H9 (cell line): ENCODE measurements around the gene MAGI1. TPM values are rescaled to one million over a fixed set of nuclear protein-coding genes. Genes with fewer than 3 reads are reported as not detected.
A peak's percentile ranks its signal among the peaks of the same experiment; 100 is the strongest.

Source experiments
- DNase-seq: peaks from one replicate; pipeline ENCODE4 v3.0.0-alpha.2; 2017
- H2AFZ ChIP-seq: one replicate; pipeline ENCODE4 v1.6.1; 2013; ENCODE audit warnings: mild to moderate bottlenecking, low read length, control low read depth, moderate library complexity
- H2AK5ac ChIP-seq: 2 replicates; pipeline ENCODE4 v1.6.1; 2013; ENCODE audit warnings: low read length, control low read depth, mixed read lengths; ENCODE audit not compliant: insufficient read length
- H2BK120ac ChIP-seq: one replicate; pipeline ENCODE4 v1.6.1; 2013; ENCODE audit warnings: low read depth, mild to moderate bottlenecking, low read length, control low read depth, inconsistent platforms; ENCODE audit not compliant: poor library complexity, severe bottlenecking
- H2BK12ac ChIP-seq: 2 replicates; pipeline ENCODE4 v1.6.1; 2013; ENCODE audit warnings: low read length, control low read depth, mixed read lengths, low read depth; ENCODE audit not compliant: insufficient read length
- H2BK15ac ChIP-seq: 2 replicates; pipeline ENCODE4 v1.6.1; 2013; ENCODE audit warnings: low read depth, low read length, control low read depth
- H2BK20ac ChIP-seq: one replicate; pipeline ENCODE4 v1.6.1; 2013; ENCODE audit warnings: low read depth, mild to moderate bottlenecking, low read length, control low read depth, inconsistent platforms; ENCODE audit not compliant: poor library complexity, severe bottlenecking
- H2BK5ac ChIP-seq: 2 replicates; pipeline ENCODE4 v1.6.1; 2013; ENCODE audit warnings: low read length, control low read depth, mixed read lengths; ENCODE audit not compliant: insufficient read length
- H3K14ac ChIP-seq: 2 replicates; pipeline ENCODE4 v1.6.1; 2013; ENCODE audit warnings: low read length, control low read depth; ENCODE audit not compliant: insufficient read depth
- H3K18ac ChIP-seq: 2 replicates; pipeline ENCODE4 v1.6.1; 2013; ENCODE audit warnings: low read depth, mild to moderate bottlenecking, mixed read lengths, low read length, control low read depth; ENCODE audit not compliant: insufficient read length
- H3K23ac ChIP-seq: 2 replicates; pipeline ENCODE4 v1.6.1; 2013; ENCODE audit warnings: low read length, control low read depth, mixed read lengths, low read depth; ENCODE audit not compliant: insufficient read length
- H3K23me2 ChIP-seq: 2 replicates; pipeline ENCODE4 v1.6.1; 2013; ENCODE audit warnings: low read depth, mild to moderate bottlenecking, mixed read lengths, low read length, control low read depth; ENCODE audit not compliant: insufficient read length, poor library complexity, severe bottlenecking
- H3K27ac ChIP-seq: 2 replicates; pipeline ENCODE4 v1.5.1; 2013; ENCODE audit warnings: low read length, control low read depth, mixed read lengths, low read depth; ENCODE audit not compliant: insufficient read length
- H3K27me3 ChIP-seq: 2 replicates; pipeline ENCODE4 v1.6.1; 2013; ENCODE audit warnings: low read length, control low read depth, inconsistent platforms; ENCODE audit not compliant: insufficient read depth
- H3K4ac ChIP-seq: 2 replicates; pipeline ENCODE4 v1.6.1; 2013; ENCODE audit warnings: low read depth, mild to moderate bottlenecking, control low read depth, inconsistent platforms, low read length, moderate library complexity
- H3K4me1 ChIP-seq: 2 replicates; pipeline ENCODE4 v1.6.1; 2013; ENCODE audit warnings: low read length, control low read depth, inconsistent platforms; ENCODE audit not compliant: insufficient read depth
- H3K4me2 ChIP-seq: 2 replicates; pipeline ENCODE4 v1.6.1; 2013; ENCODE audit warnings: low read length, control low read depth, mixed read lengths; ENCODE audit not compliant: insufficient read length, insufficient read depth
- H3K56ac ChIP-seq: 2 replicates; pipeline ENCODE4 v1.6.1; 2013; ENCODE audit warnings: low read depth, mild to moderate bottlenecking, mixed read lengths, low read length, control low read depth; ENCODE audit not compliant: insufficient read length
- H3K79me1 ChIP-seq: 2 replicates; pipeline ENCODE4 v1.6.1; 2013; ENCODE audit warnings: low read depth, mild to moderate bottlenecking, moderate library complexity, low read length, control low read depth, inconsistent platforms; ENCODE audit not compliant: insufficient read depth, poor library complexity, severe bottlenecking
- H3K79me2 ChIP-seq: 2 replicates; pipeline ENCODE4 v1.6.1; 2013; ENCODE audit warnings: low read length, control low read depth, inconsistent platforms; ENCODE audit not compliant: insufficient read depth
- H3K9ac ChIP-seq: 2 replicates; pipeline ENCODE4 v1.6.1; 2013; ENCODE audit warnings: low read length, control low read depth, mixed read lengths; ENCODE audit not compliant: insufficient read length; ENCODE audit errors: extremely low read depth
- H3K9me3 ChIP-seq: one replicate; pipeline ENCODE4 v1.6.1; 2013; ENCODE audit warnings: low read depth, low read length, inconsistent platforms; ENCODE audit not compliant: control insufficient read depth
- H3T11ph ChIP-seq: one replicate; pipeline ENCODE4 v1.6.1; 2013; ENCODE audit warnings: mild to moderate bottlenecking, low read length, control low read depth, inconsistent platforms
- H4K20me1 ChIP-seq: one replicate; pipeline ENCODE4 v1.6.1; 2013; ENCODE audit not compliant: control insufficient read depth, insufficient read length, insufficient read depth
- H4K5ac ChIP-seq: 2 replicates; pipeline ENCODE4 v1.6.1; 2013; ENCODE audit warnings: low read depth, mild to moderate bottlenecking, mixed read lengths, low read length, control low read depth; ENCODE audit not compliant: insufficient read length
- H4K8ac ChIP-seq: replicated peaks from 2 replicates; pipeline ENCODE4 v1.6.1; 2013; ENCODE audit warnings: low read length, control low read depth, mixed read lengths, low read depth; ENCODE audit not compliant: insufficient read length
- H4K91ac ChIP-seq: 2 replicates; pipeline ENCODE4 v1.6.1; 2013; ENCODE audit warnings: low read depth, mild to moderate bottlenecking, moderate library complexity, mixed read lengths, low read length, control low read depth; ENCODE audit not compliant: insufficient read length
- H3K27ac Mint-ChIP-seq, 3 experiments: 2 replicates in 2 of 3; 3 replicates in 1 of 3; pipeline ENCODE4 v1.8.0; 2020 to 2021; ENCODE audit warnings: mixed read lengths in 3 of 3, mild to moderate bottlenecking in 1 of 3, moderate library complexity in 1 of 3
- H3K27me3 Mint-ChIP-seq: 2 replicates; pipeline ENCODE4 v1.8.0; 2021; ENCODE audit warnings: low read depth, mild to moderate bottlenecking, moderate library complexity, mixed read lengths
- H3K36me3 Mint-ChIP-seq, 3 experiments: 2 replicates in 2 of 3; 3 replicates in 1 of 3; pipeline ENCODE4 v1.8.0; 2020 to 2021; ENCODE audit warnings: low read depth in 3 of 3, mixed read lengths in 3 of 3; ENCODE audit not compliant: insufficient read depth in 1 of 3
- H3K4me1 Mint-ChIP-seq, 2 experiments: 2 replicates each; pipeline ENCODE4 v1.8.0; 2020; ENCODE audit warnings: mixed read lengths in 2 of 2
- H3K4me3 Mint-ChIP-seq, 2 experiments: 2 replicates in 1 of 2; 3 replicates in 1 of 2; pipeline ENCODE4 v1.8.0; 2020 to 2021; ENCODE audit warnings: mild to moderate bottlenecking in 2 of 2, mixed read lengths in 2 of 2, moderate library complexity in 1 of 2
- H3K9me3 Mint-ChIP-seq, 2 experiments: 2 replicates in 1 of 2; 3 replicates in 1 of 2; pipeline ENCODE4 v1.8.0; 2020; ENCODE audit warnings: mild to moderate bottlenecking in 2 of 2, mixed read lengths in 2 of 2, moderate library complexity in 1 of 2
- WGBS: extraction: QIAGEN DNeasy Blood & Tissue Kit; methylation state at CpG from one replicate; pipeline ENCODE4 v1.1.7; 2013; ENCODE audit warnings: missing lambda C conversion rate, low lambda C conversion rate, mixed read lengths; ENCODE audit not compliant: insufficient read length; ENCODE audit errors: extremely low coverage; 5-methylcytosine and 5-hydroxymethylcytosine counted together
- total RNA-seq: library from RNA; stranded (reverse); gene quantifications from 2 replicates; pipeline ENCODE4 v1.2.1, GENCODE V29; 2021
- TF ChIP-seq, protein P1 (sequence below): fragments of 200-600 bp; sonication (generic); conservative IDR thresholded peaks from 3 replicates; pipeline ENCODE4 v1.8.0; 2021; ENCODE audit warnings: antibody characterized with exemption, mild to moderate bottlenecking

Gene MAGI1
- total RNA-seq, 1 experiment from 2014 or later, result 65.7 TPM

DNA sequence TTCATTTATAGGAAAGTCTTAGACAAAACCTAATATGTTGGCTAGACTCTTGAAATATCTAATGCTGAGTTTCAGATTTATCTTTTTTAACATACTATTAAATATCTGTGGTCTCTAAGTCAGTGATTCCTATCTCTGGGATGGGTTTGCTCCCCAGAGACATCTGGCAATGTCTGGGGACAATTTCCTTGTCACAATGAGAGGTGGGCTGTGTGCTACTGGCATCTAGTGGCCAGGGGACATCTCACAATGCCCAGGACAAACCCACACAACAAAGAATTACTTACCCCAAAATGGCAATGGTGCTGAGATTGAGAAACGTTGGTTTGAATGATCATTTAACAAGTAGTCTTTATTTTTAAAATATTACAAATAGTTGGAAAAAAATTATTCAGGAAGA, 602.1 kb downstream of the MAGI1 start:
- Histone ChIP-seq H3K9ac (no peak overlapping the region), H3K14ac (no peak overlapping the region), H3K4me2 (no peak overlapping the region), H2BK20ac (no peak overlapping the region), H3K18ac (no peak overlapping the region), H3K56ac (no peak overlapping the region), H4K8ac (no peak overlapping the region), H3K79me1 (no peaks in the 10 kb centered on the region), H3K27ac (no peak overlapping the region), H4K91ac (no peak overlapping the region), H2BK12ac (no peak overlapping the region), H3T11ph (no peak overlapping the region), H3K9me3 (no peaks in the 10 kb centered on the region), H4K20me1 (no peaks in the 10 kb centered on the region), H3K27me3 (no peaks in the 10 kb centered on the region), H3K79me2 (no peaks in the 10 kb centered on the region), H3K4ac (no peak overlapping the region), H2AFZ (no peak overlapping the region), H2BK15ac (no peak overlapping the region), H2BK120ac (no peak overlapping the region), H2AK5ac (no peak overlapping the region), H3K23me2 (no peaks in the 10 kb centered on the region), H3K23ac (no peak overlapping the region), H3K4me1 (no peaks in the 10 kb centered on the region), H4K5ac (no peak overlapping the region), H2BK5ac (no peak overlapping the region)
- no peak for DNase-seq
- H3K9me3 Mint-ChIP-seq, result no peaks in the 10 kb centered on the region
- WGBS, result no CpG with 5 or more reads among the region's 1 CpG
- peaks cover 25 to 51% (median 49%) of the 10 kb centered on the region in 3 experiments; a peak in 6 of 7 replicates for H3K36me3 Mint-ChIP-seq
- TF ChIP-seq, protein P1, sequence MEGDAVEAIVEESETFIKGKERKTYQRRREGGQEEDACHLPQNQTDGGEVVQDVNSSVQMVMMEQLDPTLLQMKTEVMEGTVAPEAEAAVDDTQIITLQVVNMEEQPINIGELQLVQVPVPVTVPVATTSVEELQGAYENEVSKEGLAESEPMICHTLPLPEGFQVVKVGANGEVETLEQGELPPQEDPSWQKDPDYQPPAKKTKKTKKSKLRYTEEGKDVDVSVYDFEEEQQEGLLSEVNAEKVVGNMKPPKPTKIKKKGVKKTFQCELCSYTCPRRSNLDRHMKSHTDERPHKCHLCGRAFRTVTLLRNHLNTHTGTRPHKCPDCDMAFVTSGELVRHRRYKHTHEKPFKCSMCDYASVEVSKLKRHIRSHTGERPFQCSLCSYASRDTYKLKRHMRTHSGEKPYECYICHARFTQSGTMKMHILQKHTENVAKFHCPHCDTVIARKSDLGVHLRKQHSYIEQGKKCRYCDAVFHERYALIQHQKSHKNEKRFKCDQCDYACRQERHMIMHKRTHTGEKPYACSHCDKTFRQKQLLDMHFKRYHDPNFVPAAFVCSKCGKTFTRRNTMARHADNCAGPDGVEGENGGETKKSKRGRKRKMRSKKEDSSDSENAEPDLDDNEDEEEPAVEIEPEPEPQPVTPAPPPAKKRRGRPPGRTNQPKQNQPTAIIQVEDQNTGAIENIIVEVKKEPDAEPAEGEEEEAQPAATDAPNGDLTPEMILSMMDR, result peak; percentile 71
- no peaks in the 10 kb centered on the region for H3K27me3 Mint-ChIP-seq
- H3K4me3 Mint-ChIP-seq, result no peak overlapping the region
- no peak overlapping the region for H3K27ac Mint-ChIP-seq
- peaks cover 8 to 10% of the 10 kb centered on the region in 2 experiments for H3K4me1 Mint-ChIP-seq
